Endothelial cell of umbilical vein (primary cell): Measurements from ENCODE around the gene TEX12. TPM values are rescaled to one million over a fixed set of nuclear protein-coding genes. Genes with fewer than 3 reads are reported as not detected.

ENCODE experiments used
- BruUV-seq: library from RNA; stranded (reverse); fragments of 400-500 nt; replicated peaks from 2 replicates; lab custom pipeline; 2021; lab: Mats Ljungman, UMichigan
- CTCF ChIA-PET: fragments of 300-600, 350-600 bp; sonication (Branson Sonifier 250); formaldehyde crosslinking; loops from one replicate; lab custom pipeline; 2021; ENCODE audit warnings: antibody characterized with exemption, inconsistent platforms; lab: Charles Lee
- POLR2A ChIA-PET: fragments of 300-600, 350-600 bp; sonication (Branson Sonifier 250); formaldehyde crosslinking; loops from one replicate; lab custom pipeline; 2021; ENCODE audit warnings: antibody characterized with exemption, inconsistent platforms; lab: Charles Lee
- DNase-seq: peaks from one replicate; pipeline ENCODE4 v3.0.0-alpha.2; 2011; ENCODE audit warnings: low read depth, low spot score
- FAIRE-seq: peaks from 2 replicates; lab custom pipeline; 2011; peaks lifted over from hg19 to GRCh38; lab: Jason Lieb, UNC
- H2AFZ ChIP-seq: 2 replicates; pipeline ENCODE4 v1.6.0; 2012; ENCODE audit warnings: low read depth, low read length, control low read depth, inconsistent platforms
- H3K27ac ChIP-seq: 2 replicates; pipeline ENCODE4 v1.5.1; 2011; ENCODE audit warnings: low read depth, mild to moderate bottlenecking, control low read depth, low read length, moderate library complexity; ENCODE audit not compliant: insufficient read depth
- H3K27me3 ChIP-seq, 2 experiments: 2 replicates each; pipeline versions ENCODE4 v1.6.0 to v1.6.1; 2011; ENCODE audit warnings: low read length in 2 of 2, mixed read lengths in 1 of 2; ENCODE audit not compliant: control insufficient read depth in 2 of 2, insufficient read depth in 2 of 2
- H3K36me3 ChIP-seq, 2 experiments: 2 replicates in 1 of 2; 3 replicates in 1 of 2; pipeline ENCODE4 v1.5.1; 2011; ENCODE audit warnings: low read length in 2 of 2, mild to moderate bottlenecking in 1 of 2, moderate library complexity in 1 of 2; ENCODE audit not compliant: control insufficient read depth in 2 of 2, insufficient read depth in 2 of 2; ENCODE audit errors: extremely low read depth in 1 of 2
- H3K4me1 ChIP-seq: 3 replicates; pipeline ENCODE4 v1.5.1; 2011; ENCODE audit warnings: mild to moderate bottlenecking, low read length; ENCODE audit not compliant: control insufficient read depth, insufficient read depth; ENCODE audit errors: extremely low read depth
- H3K4me2 ChIP-seq: 2 replicates; pipeline ENCODE4 v1.6.1; 2011; ENCODE audit warnings: low read length, control low read depth, mixed read lengths; ENCODE audit not compliant: insufficient read depth
- H3K4me3 ChIP-seq, 3 experiments: fragments of 200-600 bp in 1 of 3; sonication (generic), shearing (Covaris generic) in 1 of 3; replicated peaks in 1 of 3; 2 replicates each; pipeline ENCODE4 v1.5.1; 2011 to 2016; ENCODE audit warnings: control low read depth in 3 of 3, low read length in 3 of 3, mild to moderate bottlenecking in 2 of 3, inconsistent platforms in 1 of 3, low read depth in 1 of 3, moderate library complexity in 1 of 3; ENCODE audit not compliant: insufficient read depth in 1 of 3
- H3K79me2 ChIP-seq: 2 replicates; pipeline ENCODE4 v1.6.0; 2012; ENCODE audit warnings: low read length, inconsistent platforms; ENCODE audit not compliant: control insufficient read depth, insufficient read depth
- H3K9ac ChIP-seq: replicated peaks from 2 replicates; pipeline ENCODE3; 2011; ENCODE audit warnings: low read length, control low read depth; ENCODE audit not compliant: insufficient read depth; ENCODE audit errors: extremely low read depth
- H3K9me1 ChIP-seq: replicated peaks from 3 replicates; pipeline ENCODE4 v1.6.0; 2011; ENCODE audit warnings: mild to moderate bottlenecking, low read length; ENCODE audit not compliant: control insufficient read depth, insufficient read depth; ENCODE audit errors: extremely low read depth
- H3K9me3 ChIP-seq: replicated peaks from 2 replicates; pipeline ENCODE4 v1.5.1; 2012; ENCODE audit warnings: low read length, inconsistent platforms; ENCODE audit not compliant: control insufficient read depth, insufficient read depth
- H4K20me1 ChIP-seq: replicated peaks from 2 replicates; pipeline ENCODE3; 2011; ENCODE audit warnings: mild to moderate bottlenecking, low read length; ENCODE audit not compliant: control insufficient read depth, insufficient read depth; ENCODE audit errors: extremely low read depth
- GATA2 ChIP-seq: IDR thresholded peaks from 2 replicates; pipeline ENCODE4 v1.7.0; 2011; ENCODE audit warnings: low read depth, mild to moderate bottlenecking, moderate library complexity, mixed read lengths, low read length; ENCODE audit not compliant: insufficient read length, insufficient read depth
- JUN ChIP-seq: IDR thresholded peaks from 2 replicates; pipeline ENCODE4 v1.6.1; 2011; ENCODE audit warnings: borderline replicate concordance, low read depth; ENCODE audit not compliant: insufficient read length, insufficient read depth
- dilution Hi-C: fragments of 300-500 bp; cut with MboI; formaldehyde crosslinking; loops from one replicate; pipeline ENCODE4 v1.15.0; 2019; ENCODE audit warnings: low sequenced_read_pairs; ENCODE audit not compliant: extremely low pct_ligation_motif_present
- intact Hi-C: fragments of 100-400 bp; cut with micrococcal nuclease; formaldehyde crosslinking; loops from one replicate; pipeline ENCODE4 v1.10.0; 2022
- polyA plus RNA-seq, 4 experiments: library from polyadenylated mRNA; depleted of rRNA in 3 of 4; stranded (reverse) in 3 of 4; unstranded in 1 of 4; fragments of >200 nt; gene quantifications; 2 replicates each; pipeline versions ENCODE4 v1.2.1 to v1.2.3, GENCODE V29; 2011 to 2012; ENCODE audit warnings: missing spikeins in 1 of 4
- small RNA-seq: library from RNA; depleted of rRNA; stranded (forward); fragments of <200 nt; gene quantifications from one replicate; pipeline ENCODE3, GENCODE V24; 2012; ENCODE audit warnings: low replicate concordance, low read depth; ENCODE audit not compliant: insufficient read depth, insufficient read length
- total RNA-seq: library from RNA; stranded (reverse); gene quantifications from 2 replicates; pipeline ENCODE4 v1.2.3, GENCODE V29; 2021

The TEX12 gene
- total and polyA plus RNA-seq, 2 donors (not counting 3 experiments of a cell fraction or from before 2014, with no cell fraction given) = 0.46 TPM; not detected in 1

DNA sequence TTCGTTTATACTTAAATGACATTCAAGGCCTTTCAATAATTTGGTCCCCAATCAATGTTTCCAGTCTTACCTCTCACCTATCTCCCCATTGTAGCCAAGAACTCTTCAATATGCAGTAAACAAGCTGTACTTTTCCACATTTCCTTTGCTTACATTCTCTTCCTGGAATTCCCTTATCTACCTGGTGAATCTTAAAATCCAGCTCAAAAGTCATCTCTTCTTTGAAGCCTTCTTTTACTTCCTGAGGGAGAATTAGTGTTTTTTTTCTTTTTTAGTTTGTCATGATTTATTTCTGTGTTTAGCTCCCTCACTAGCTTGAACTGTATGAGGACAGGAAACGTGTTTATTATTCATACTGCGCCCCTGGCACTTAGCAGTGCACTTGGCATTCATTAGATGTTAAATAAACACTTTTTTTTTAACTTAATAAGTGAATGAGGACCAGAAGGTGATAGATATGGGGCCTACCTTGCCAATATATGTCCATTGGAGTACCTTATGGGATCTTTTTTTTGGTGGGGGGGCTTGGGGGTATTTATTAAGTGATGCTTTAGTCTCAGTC, 54.2 kb downstream of the TEX12 start:
- Histone ChIP-seq H3K27me3 (no peaks in the 10 kb centered on the region), H3K4me2 (peak overlapping the region; percentile 39), H3K4me1 (peaks cover 13% of the 10 kb centered on the region), H2AFZ (no peak overlapping the region), H3K9ac (no peak overlapping the region), H4K20me1 (no peaks in the 10 kb centered on the region), H3K4me3 (no peak overlapping the region), H3K9me1 (no peaks in the 10 kb centered on the region), H3K27ac (no peak overlapping the region), H3K79me2 (no peaks in the 10 kb centered on the region), H3K36me3 (no peaks in the 10 kb centered on the region), H3K9me3 (no peaks in the 10 kb centered on the region)
- POLR2A ChIA-PET = interaction anchor here (0.7 to 1.6 kb wide), 2 partner anchors 59 to 104 kb away, joined by 6 read pairs; no protein-coding TSS in a partner anchor
- CTCF ChIA-PET = interaction anchor here (0.7 to 13.6 kb wide), 15 partner anchors 8 to 1069 kb away, joined by 3 to 540 read pairs (median 4); partner anchors contain the start of gene BCO2
- peak; percentile 80 for FAIRE-seq
- no TSS peak for BruUV-seq
- dilution Hi-C loops (no loop called here), intact Hi-C loops (no loop called here)
- peak; percentile 74 for DNase-seq
- no peak for TF ChIP-seq JUN
- peak; percentile 28 for TF ChIP-seq GATA2

Small RNA genes lying within 50 kb of the gene (small RNA-seq; reads per million reads assigned to genes)
- gene MRPS36P4 = not detected

Other genes with a start within 250 kb of the TEX12 start
- gene C11orf52, start 248.5 kb upstream of the TEX12 start, total RNA-seq = 0.31 and 0.99 TPM in 2 replicates
- gene C11orf52, start 248.5 kb upstream of the TEX12 start, polyA plus RNA-seq = 0.76 and 1.2 TPM in 2 replicates
- 18.6 and 20.0 TPM in 2 replicates for gene DIXDC1, start 230.0 kb upstream of the TEX12 start, total RNA-seq
- gene DIXDC1, start 230.0 kb upstream of the TEX12 start, polyA plus RNA-seq = 6.4 and 8.0 TPM in 2 replicates
- gene DLAT, start 142.0 kb upstream of the TEX12 start, total RNA-seq = 40.1 and 41.3 TPM in 2 replicates
- gene DLAT, start 142.0 kb upstream of the TEX12 start, polyA plus RNA-seq = 10.5 and 13.3 TPM in 2 replicates
- 1.3 and 1.8 TPM in 2 replicates for gene PIH1D2, start 93.4 kb upstream of the TEX12 start, total RNA-seq
- 0.49 and 0.51 TPM in 2 replicates for gene PIH1D2, start 93.4 kb upstream of the TEX12 start, polyA plus RNA-seq
- gene NKAPD1, start 93.1 kb upstream of the TEX12 start, total RNA-seq = 16.7 and 18.5 TPM in 2 replicates
- 5.2 and 7.2 TPM in 2 replicates for gene NKAPD1, start 93.1 kb upstream of the TEX12 start, polyA plus RNA-seq
- gene TIMM8B, start 80.6 kb upstream of the TEX12 start, total RNA-seq = 64.1 and 77.0 TPM in 2 replicates
- 110 and 120 TPM in 2 replicates for gene TIMM8B, start 80.6 kb upstream of the TEX12 start, polyA plus RNA-seq
- 72.3 and 79.0 TPM in 2 replicates for gene SDHD, start 80.5 kb upstream of the TEX12 start, total RNA-seq
- 169 and 190 TPM in 2 replicates for gene SDHD, start 80.5 kb upstream of the TEX12 start, polyA plus RNA-seq
- gene IL18, start 3.3 kb upstream of the TEX12 start, total RNA-seq = 1.5 and 1.6 TPM in 2 replicates
- 0.29 and 0.73 TPM in 2 replicates for gene IL18, start 3.3 kb upstream of the TEX12 start, polyA plus RNA-seq
- gene BCO2, start 8.1 kb downstream of the TEX12 start, total RNA-seq = 1.4 and 1.9 TPM in 2 replicates
- gene BCO2, start 8.1 kb downstream of the TEX12 start, polyA plus RNA-seq = 0.58 and 0.60 TPM in 2 replicates
- 41.9 and 45.7 TPM in 2 replicates for gene PTS, start 59.1 kb downstream of the TEX12 start, total RNA-seq
- 19.8 and 29.1 TPM in 2 replicates for gene PTS, start 59.1 kb downstream of the TEX12 start, polyA plus RNA-seq
- gene PLET1, start 93.5 kb downstream of the TEX12 start, total RNA-seq = not detected in 2 replicates
- not detected in 2 replicates for gene PLET1, start 93.5 kb downstream of the TEX12 start, polyA plus RNA-seq